CD4-positive, alpha-beta T cell treated with Interleukin-17A for 1 hour (primary cell): ENCODE measurements around the gene NFASC.

ENCODE experiments used
- DNase-seq: peaks from one replicate; pipeline ENCODE4 v3.0.0-alpha.2; 2020

The NFASC gene

DNA sequence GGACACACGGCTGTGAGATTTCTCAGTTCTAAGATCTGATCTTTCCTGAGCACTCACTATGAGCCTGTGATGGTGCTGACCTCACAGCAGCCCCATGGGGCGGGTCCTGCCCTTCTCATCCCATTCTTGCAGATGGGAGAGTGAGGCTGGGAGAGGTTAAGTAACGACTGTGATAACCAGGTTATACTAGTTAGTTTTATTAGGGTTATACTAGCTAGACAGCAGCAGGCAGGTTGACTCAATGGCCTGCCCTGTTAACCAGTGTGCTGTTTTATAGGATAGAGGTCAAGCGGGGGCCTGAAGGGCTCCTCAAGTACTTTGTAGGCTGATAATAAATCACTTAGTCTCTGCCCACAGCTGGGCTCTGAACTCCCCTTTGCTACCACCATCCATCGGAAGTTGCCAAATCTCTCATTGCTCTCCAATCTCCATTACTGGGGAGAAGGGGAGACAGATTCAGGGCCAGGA is 177.1 kb downstream of the NFASC start:
- no peak for DNase-seq

DNA sequence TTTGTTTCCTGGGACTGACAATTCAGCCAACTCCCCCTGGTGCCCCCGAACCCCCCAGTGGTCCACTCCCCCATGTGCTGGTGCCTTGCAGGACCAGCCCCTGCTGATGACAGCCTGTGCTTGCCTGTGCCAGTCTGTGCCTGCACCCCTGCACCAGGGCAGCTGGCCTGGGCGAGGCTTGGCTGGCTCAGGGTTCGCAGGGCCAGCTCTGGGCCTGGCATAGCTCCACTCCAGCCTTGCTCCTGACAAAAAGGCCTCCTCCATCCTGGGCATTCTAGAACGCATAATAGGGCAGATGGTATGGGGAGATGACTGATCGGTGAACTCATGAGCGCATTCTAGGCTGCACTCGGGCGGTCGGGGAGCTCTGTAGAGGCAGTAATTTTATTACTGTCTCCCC is 177.7 kb downstream of the NFASC start:
- DNase-seq, result no peak

DNA sequence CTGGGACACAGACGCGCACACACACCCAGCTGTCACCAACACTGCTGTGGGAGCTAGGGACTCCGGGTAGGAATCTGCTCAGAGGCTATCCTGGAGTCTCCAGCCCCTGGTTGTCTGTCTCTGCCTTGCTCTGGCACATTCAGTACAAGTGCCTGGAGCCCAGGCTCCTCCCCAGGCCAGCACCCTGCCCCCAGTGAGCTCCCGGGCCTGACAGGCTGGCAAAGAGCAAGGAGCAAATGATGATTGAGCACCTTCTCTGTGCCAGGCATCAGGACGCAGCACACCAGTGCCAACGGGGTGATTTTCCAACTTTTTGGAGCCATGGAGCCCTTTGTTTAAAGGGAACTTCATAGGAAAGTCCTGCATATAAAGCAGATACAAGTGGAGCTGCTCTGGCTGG is 178.8 kb downstream of the NFASC start:
- DNase-seq, result no peak

DNA sequence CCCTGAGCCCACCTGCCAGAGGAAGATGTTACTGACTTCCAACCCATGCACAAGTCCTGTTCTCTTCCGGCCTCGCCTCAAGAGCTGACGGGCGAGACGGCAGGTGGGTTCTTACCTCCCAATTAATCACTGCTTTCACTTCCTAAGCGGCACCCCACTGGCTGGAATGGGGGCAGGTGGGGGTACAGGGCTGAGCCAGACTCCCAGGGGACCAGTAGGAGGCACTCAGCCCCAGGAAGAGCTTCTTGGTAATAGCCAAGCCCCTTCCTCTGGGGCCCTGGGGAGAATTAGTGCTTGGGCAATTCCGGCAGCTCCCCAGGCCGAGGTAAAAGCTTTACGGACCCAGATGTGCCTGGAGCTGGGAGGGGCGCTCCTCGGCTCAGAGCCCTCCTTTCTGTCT is 182.0 kb downstream of the NFASC start:
- DNase-seq, result no peak

DNA sequence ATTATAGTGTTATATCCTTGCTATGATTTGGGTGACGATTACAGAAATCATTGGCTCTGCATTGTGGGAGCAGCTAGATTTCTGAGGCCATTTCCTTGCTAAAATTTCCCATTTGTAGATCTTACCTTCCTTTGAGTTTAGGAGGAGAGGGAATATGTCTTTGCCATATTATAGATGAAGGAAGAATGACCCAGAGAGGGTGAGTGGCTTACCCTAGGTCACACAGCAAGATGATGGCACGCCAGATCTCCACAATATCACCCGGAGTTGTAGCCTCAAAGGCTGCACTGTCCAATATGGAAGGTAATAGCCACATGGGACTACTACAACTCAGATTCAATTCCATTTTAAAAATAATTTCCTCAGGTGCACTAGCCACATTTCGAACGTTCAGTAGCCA is 182.6 kb downstream of the NFASC start:
- DNase-seq, result no peak

DNA sequence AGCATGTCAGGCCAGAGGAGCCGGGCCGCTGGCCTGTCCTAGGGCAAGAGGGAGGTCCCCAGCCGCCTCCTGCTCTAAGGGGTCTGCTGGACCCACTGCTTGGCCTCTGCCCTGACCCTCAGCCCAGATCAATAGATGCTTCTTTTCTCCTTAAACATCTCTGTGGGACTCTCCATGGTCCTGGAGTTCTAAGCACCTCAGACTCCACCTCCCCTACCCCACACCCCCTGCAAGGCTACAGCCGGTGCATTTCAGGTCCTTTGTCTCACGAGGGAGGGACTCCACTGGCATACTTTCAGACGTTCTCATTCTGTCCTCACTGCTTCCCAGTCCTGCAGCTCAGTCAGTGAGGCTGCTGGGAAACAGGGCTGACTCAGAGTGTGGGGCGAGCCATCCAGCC is 183.4 kb downstream of the NFASC start:
- no peak for DNase-seq

DNA sequence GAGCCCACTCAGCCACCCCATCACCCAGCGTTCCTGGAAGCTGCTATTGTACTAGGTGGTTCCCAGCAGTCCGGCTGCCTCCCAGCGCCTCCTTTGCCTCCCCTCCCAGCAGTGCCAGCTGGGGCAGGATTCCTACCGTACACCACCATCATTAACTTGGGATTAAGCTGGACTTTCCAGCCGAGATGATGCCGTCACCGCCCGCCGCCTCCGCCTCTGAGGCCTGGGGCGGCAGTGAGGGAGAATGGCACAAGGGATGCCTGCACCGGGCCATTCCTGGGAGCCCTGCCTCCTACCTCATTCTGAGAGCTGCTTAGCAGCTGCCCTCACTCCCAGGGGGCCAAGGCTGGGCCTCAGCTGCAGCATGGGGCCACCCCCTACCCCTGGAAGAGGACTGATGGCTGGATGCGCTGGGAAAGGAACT is 185.5 kb downstream of the NFASC start:
- no peak for DNase-seq

DNA sequence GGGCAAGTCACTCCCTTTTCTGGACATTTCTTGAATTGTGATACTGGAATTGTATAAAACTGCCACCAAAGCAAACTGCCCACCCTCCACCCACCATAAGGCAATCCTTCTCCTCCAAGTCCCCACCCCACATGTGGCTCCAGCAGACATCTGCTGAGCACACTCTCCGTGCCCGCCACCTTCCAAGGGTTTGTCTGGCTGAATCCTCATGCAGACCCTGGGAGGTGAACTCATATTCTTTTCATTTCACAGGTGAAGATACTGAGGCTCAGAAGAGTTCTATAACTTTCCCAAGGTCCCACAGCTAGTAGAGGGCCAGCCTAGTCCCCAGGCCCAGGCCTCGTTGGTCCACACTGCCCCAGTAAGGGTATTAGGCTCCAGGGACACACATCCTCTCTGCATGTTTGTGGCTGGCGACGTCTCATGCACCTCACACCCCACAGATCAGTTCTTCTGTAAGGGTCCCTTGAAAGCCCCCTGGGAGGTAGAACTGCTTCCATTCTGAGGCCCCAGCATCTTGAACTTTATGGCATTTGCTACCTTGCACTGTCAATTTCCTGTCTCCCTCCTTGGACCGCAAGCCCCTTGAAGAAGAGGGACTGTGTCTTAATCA is 186.4 kb downstream of the NFASC start:
- no peak for DNase-seq

DNA sequence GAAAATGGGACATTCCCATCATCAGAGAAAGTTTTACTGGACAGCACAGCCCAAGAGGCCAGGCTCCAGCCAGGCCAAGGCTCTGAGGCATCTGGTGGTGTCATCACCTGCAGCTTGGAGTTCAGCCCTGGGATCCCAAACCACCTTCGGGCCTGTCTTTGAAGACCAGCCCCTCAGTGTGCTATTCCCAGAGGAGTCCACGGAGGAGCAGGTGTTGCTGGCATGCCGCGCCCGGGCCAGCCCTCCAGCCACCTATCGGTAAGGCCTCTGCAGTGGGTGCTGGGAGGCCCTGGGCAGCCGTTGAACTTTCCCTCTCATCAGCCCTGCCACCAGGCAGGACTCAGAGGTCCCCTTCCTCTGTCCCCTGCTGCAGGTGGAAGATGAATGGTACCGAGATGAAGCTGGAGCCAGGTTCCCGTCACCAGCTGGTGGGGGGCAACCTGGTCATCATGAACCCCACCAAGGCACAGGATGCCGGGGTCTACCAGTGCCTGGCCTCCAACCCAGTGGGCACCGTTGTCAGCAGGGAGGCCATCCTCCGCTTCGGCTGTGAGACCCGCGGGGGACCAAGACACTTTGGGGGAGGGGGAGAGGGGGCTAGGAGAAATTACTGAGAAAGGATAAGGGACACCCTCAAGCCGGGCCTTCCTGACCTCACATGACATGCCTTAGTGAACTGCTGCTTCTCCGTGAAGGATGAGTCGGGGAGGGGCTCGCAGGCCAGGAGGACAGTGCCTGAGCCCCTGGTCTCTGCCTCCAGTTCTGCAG is 187.3 kb downstream of the NFASC start:
- no peak for DNase-seq

DNA sequence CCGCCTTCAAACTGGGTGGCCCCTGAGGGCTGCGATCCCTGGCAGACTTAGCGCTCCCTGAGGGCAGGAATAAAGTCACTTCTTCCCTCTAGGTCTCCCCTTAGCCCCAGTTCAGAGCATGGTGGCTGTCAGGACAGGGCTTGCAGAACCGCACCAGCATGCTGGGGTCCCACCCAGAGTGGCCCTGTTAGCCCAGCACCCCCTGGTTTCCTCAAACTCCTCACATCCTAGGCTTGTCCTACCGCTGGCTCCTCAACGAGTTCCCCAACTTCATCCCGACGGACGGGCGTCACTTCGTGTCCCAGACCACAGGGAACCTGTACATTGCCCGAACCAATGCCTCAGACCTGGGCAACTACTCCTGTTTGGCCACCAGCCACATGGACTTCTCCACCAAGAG is 188.2 kb downstream of the NFASC start:
- DNase-seq, result no peak

DNA sequence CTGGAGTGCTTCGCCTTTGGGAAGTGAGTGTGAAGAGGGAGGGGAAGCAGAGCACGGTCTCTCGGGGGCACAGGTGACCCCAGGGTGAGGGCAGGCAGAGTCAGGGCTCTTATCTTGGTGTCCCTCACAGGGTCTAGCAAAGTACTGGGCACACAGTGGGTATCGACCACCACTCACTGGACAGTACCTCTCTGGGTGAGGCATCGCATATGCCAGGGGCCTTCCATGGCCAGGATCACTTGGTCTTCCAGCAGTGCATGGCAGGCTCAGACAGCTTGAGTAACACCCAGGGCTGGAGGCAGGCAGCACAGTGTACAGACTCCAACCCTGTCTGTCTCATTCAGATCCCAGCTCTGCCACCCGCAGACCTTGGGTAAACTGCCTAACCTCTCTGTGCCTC is 189.0 kb downstream of the NFASC start:
- DNase-seq, result no peak

DNA sequence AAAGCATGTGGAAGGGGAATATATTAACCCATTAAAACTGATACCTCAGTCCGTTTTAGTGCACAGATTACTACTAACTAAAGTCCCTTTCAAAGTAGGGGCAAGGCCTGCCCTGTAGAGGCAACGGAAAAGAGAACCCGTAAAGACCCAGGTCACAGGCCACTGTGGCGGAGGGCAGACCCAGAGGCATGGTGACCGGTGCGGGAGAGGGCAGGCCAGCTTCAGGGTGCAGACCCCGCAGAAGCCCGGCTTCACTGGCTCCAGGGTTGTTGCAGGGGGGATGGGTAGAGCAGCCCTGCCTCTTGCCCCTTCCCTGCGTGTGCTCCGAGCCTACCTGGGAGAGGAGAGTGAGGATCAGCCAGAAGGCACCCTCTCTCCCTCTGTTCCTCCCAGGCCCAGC is 190.1 kb downstream of the NFASC start:
- DNase-seq, result no peak

DNA sequence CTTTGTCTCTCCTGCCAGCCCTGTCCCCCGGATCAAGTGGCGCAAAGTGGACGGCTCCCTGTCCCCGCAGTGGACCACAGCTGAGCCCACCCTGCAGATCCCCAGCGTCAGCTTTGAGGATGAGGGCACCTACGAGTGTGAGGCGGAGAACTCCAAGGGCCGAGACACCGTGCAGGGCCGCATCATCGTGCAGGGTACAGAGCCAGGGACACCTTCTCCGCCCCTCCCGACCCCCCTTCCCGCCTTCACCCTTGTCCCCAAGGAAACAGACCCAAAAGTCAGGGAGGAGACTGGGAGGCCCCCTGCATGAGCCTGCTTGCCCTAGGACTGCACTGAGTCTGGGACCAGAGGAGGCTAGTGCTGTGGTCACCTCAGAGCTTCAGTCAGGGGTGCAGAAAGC is 190.6 kb downstream of the NFASC start:
- no peak for DNase-seq

DNA sequence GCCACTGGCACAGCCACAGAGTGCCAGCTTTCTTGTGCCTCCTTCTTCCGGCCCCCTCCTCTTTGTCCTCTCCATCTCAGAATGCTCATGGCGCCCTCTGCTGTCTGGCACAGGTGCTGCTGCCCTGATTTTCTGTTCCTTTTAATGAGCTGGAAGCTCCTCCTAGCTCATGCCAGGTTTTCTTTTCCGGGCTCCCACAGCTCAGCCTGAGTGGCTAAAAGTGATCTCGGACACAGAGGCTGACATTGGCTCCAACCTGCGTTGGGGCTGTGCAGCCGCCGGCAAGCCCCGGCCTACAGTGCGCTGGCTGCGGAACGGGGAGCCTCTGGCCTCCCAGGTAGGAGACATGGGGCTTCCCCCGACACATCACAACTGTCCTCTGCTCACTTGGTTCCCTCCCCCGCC is 191.0 kb downstream of the NFASC start:
- DNase-seq, result peak; percentile 62

DNA sequence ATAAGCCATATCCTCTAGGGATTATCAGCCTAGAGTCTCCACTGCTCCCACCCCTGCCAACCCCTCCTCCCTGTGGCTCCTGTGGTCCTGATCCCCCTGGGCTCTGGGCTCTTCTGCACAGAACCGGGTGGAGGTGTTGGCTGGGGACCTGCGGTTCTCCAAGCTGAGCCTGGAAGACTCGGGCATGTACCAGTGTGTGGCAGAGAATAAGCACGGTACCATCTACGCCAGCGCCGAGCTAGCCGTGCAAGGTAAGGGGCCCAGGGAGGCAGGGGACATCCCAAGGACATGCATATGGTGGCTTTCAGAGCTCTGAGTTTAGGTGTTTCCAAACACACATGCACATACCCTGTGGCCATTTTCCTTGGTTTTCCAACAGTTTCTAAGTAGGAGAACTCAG is 191.7 kb downstream of the NFASC start:
- no peak for DNase-seq

DNA sequence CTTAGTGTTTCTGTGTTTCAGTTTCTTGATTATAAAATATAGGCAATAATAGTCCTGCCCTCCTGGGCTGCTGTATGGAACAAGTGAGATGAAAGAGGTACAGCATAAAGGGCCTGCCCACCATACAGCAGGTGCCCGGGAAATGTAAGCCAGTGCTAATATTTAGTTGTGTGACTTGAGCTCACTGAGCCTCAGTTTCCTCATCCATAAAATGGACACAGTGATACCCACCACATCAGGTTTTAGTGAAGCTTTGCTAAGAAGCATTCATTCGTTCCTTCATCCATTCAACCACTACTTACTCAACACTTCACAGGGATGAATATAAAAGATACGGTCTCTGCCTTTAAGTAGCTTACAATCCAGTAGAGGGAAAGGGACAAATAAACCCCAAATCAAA is 192.2 kb downstream of the NFASC start:
- no peak for DNase-seq

DNA sequence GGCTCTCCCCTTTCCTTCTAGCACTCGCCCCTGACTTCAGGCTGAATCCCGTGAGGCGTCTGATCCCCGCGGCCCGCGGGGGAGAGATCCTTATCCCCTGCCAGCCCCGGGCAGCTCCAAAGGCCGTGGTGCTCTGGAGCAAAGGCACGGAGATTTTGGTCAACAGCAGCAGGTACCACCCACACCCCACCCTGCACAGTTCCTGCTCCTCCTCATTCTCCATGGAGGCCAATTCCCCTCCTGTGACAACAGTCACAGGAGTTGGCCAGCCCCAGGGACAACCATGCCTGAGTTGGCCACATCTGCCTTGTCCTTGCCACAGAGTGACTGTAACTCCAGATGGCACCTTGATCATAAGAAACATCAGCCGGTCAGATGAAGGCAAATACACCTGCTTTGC is 193.6 kb downstream of the NFASC start:
- DNase-seq, result no peak

DNA sequence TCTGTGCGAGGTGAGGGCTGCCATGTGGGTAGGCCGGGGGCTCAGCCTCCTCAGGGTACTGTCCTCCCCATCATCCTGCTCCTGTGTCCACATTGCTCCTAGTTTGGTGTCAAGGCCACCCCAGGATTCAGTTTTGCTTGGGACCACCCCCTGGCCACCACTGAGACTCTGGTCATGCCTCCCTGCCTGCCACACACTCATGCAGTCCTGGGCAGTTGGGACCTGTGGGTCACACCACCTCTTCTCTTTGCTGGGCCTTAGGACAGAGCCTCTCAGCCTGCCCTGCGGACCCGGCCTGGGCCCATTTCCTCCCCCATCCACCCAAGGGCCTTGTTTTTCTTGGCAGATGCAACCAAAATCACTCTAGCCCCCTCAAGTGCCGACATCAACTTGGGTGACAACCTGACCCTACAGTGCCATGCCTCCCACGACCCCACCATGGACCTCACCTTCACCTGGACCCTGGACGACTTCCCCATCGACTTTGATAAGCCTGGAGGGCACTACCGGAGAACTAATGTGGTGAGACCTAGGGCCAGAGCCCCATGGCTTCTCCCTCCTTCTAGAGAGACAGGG is 194.2 kb downstream of the NFASC start:
- DNase-seq, result no peak

DNA sequence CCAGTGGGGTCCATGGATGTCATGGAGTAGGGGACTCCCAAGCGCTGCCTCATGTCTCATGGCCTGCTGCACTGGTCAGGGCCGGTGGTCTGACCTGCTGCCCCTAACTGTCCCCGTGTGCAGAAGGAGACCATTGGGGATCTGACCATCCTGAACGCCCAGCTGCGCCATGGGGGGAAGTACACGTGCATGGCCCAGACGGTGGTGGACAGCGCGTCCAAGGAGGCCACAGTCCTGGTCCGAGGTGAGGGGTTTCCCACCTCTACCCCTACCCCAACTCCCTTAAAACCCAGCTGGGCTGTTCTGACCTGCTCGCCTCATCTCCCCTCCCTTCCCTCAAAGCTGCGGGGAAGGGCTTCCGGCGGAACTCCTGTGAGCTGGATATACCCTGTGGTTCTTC is 195.0 kb downstream of the NFASC start:
- no peak for DNase-seq

DNA sequence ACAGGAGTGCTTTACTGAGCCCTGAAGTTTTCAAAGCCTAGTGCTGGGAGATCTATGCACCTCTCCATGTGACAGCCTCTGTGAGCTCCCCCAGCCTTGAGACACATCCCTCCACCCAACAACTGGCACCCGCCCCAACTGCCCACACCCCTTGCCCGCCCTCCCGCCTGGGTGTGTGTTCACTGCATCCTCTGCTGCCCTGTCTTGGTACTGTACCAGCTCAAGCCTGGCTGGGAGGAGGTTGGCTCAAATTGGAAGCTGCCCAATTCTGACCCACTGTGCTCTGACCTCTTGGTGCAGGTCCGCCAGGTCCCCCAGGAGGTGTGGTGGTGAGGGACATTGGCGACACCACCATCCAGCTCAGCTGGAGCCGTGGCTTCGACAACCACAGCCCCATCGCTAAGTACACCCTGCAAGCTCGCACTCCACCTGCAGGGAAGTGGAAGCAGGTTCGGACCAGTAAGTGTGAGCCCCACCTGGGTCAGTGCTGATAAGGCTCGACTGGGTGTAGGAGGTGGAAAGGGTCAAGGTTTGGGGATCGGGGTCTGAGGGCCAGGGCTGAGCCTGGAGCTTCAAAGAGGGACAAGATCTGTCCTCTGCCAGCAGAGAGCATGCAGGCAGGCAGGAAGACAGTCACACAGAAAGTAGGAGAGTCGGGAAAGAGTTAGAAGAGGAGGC is 195.6 kb downstream of the NFASC start:
- no peak for DNase-seq

DNA sequence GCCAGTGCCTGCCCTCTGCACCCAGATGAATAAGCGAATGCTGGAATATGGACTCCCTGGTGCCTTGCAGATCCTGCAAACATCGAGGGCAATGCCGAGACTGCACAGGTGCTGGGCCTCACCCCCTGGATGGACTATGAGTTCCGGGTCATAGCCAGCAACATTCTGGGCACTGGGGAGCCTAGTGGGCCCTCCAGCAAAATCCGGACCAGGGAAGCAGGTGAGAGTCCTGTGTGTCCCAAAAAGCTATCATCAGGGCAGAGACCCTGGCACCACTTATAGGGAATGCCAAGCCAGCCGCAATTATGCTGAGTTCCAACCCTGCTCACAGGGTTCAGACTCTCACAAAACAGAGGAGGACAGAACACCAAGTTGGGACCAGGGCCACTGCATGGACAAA is 196.4 kb downstream of the NFASC start:
- DNase-seq, result no peak

DNA sequence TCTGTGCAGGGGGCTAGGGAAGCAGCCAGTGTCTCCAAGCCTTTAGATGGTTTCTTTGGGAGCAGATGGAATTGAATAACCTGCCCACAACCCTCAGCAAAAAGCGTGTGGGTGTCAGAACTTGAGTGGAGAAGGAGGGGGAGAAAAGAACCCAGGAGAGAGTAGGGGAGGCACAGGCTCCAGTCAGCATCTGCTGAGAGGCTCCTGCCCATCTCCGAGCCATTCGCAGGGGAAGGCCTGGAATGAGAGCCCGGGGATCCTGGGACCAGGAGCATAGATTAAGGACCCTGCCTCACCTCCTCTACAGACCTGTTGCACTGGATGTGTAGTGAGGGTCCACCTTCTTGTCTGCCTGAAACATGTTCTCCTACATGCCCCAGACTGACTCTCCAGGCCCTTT is 197.3 kb downstream of the NFASC start:
- DNase-seq, result no peak

DNA sequence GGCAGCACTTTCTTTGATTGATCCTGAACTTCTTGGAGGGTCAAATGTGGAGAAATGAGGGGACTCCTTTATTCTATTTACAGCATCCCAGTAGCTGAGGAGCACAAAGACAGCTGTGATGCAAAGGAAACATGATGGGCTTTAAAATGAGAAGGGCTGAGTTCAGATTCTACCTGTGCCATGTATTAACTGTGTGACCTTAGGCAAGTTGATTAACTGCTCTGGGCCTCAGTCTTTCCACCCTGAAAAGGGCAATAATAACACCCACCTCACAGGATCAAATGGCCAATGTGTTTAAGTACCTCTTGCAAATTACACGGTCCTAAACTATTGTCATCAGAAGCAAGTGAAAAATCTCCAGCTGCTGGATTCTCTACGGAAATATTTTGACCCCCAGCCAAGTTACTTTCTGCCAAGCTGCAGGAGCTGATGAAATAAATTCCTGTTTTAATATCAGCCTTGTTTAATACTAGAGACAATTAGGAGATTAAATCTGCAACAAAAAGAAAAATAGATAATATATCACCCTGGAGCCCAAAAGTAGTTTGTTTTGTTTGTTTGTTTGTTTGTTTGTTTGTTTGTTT is 197.9 kb downstream of the NFASC start:
- DNase-seq, result no peak
